HG03469 (cell line): ENCODE data around the gene TNFRSF1B.

ENCODE experiments used
- ATAC-seq: cut with Tn5 transposase; IDR thresholded peaks from one replicate; pipeline ENCODE4 v1.9.1; 2021; ENCODE audit warnings: mild to moderate bottlenecking, moderate library complexity, moderate number of reproducible peaks; ENCODE audit not compliant: unreplicated experiment

Gene TNFRSF1B

DNA sequence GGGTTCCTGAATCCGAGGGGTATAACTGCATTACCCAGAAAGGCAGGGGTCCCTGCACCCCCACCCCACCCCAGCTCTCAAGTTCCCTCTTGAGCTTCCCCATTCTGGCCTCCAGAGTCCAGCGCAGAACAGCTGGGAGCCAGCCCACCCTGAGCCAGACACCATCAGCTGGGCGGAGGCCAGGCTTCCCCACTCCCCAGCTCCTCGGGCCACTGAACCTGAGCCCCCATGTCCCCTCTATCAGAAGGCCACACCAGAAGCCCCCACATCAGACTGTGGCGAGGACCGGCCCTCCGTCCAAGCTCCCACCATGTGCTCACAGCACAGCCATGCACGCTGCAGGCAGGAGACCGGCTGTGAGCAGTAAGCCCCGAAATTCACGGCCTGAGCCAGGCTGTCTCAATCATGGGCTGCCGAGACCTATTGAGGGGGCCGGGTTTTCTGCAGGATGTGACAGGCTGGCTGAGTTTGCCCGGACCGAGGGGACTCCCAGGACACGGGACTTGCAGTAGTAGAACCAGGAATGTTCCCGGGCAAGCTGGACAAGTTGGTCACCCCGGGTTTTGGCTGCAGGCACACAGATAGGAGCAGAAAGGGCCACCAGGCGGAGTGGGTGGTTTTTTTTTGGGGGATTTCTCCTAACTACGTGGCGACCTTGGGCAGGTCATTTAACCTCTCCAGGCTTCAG, 25.5 kb upstream of the TNFRSF1B start:
- ATAC-seq = no peak

- no peak for ATAC-seq
Measured at GRCh38 chr1:12142141-12142823, 24.5 kb upstream of the TNFRSF1B start.

DNA sequence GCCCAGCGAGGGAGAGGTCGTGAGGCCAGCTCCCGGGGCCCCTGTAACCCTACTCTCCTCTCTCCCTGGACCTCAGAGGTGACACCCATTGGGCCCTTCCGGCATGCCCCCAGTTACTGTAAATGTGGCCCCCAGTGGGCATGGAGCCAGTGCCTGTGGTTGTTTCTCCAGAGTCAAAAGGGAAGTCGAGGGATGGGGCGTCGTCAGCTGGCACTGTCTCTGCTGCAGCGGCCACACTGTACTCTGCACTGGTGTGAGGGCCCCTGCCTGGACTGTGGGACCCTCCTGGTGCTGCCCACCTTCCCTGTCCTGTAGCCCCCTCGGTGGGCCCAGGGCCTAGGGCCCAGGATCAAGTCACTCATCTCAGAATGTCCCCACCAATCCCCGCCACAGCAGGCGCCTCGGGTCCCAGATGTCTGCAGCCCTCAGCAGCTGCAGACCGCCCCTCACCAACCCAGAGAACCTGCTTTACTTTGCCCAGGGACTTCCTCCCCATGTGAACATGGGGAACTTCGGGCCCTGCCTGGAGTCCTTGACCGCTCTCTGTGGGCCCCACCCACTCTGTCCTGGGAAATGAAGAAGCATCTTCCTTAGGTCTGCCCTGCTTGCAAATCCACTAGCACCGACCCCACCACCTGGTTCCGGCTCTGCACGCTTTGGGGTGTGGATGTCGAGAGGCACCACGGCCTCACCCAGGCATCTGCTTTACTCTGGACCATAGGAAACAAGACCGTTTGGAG, 23.7 kb upstream of the TNFRSF1B start:
- no peak for ATAC-seq

- ATAC-seq = no peak
Measured at GRCh38 chr1:12143631-12144155, 23.1 kb upstream of the TNFRSF1B start.

- ATAC-seq = no peak
Measured at GRCh38 chr1:12144236-12144635, 22.6 kb upstream of the TNFRSF1B start.

- ATAC-seq = no peak
Measured at GRCh38 chr1:12144969-12145368, 21.8 kb upstream of the TNFRSF1B start.

GRCh38 chr1:12145616-12146342, 21.0 kb upstream of the TNFRSF1B start:
- no peak for ATAC-seq

DNA sequence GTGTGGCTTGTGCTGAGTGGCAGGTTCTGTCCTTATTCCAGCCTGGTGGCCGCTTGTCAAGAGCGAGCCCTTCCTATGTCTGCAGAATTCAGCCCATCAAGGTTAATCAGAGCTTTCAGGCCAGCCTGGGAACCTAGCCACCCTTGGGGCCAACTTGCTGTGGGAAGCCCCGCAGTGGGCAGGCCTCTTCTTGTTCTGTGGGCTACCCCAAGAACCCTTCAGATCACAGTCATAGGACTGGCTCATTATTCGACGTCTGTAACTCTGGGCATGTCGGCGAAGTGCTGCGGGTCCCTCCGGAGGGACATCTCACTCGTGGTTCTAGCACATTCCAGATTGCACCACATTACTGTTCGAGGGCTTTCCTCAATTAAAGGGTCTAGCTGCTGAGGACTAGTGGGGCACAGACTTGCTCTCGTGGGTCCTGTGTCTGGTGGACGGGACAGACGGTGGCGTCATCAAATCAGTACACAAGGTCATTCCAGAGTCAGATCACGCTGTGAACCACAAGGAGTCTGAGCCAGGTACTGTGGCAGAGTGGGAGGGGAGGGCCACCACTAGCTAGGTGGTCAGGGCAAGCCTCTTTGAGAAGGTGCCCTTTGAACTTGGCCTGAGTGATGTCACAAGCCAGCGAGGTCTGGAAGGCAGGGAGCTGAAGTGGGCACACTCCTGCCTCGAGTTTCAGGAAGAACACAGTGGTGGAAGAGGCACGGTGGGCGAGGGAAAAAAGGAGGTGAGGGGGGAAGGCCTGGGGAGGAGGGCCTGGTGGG, 20.3 kb upstream of the TNFRSF1B start:
- no peak for ATAC-seq

DNA sequence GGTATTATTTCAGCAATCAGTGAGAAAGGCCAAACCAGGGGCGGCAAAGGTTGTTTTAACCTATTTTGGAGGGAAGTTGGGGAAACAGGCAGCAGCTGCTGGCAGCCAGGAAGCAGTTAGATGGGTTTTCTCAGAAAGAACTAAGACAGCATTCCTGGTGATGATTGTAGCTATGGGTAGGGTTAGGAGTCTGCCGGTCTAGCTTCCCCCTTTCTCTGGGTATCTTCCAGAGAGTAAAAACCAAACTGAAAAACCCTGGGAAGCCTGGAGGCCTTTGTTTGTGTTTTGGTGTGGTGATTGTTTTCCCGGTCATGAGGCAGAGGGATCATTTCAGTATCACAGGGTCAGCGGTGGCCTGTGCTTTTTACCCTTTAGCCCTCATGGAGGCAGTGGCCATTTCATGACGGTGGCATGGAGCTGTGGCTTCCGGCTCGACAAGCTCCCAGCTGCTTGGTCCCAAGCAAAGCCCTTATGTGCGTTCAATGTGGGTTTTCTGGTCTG, 19.5 kb upstream of the TNFRSF1B start:
- ATAC-seq = no peak

- ATAC-seq = no peak
Measured at GRCh38 chr1:12148160-12148957, 18.4 kb upstream of the TNFRSF1B start.

DNA sequence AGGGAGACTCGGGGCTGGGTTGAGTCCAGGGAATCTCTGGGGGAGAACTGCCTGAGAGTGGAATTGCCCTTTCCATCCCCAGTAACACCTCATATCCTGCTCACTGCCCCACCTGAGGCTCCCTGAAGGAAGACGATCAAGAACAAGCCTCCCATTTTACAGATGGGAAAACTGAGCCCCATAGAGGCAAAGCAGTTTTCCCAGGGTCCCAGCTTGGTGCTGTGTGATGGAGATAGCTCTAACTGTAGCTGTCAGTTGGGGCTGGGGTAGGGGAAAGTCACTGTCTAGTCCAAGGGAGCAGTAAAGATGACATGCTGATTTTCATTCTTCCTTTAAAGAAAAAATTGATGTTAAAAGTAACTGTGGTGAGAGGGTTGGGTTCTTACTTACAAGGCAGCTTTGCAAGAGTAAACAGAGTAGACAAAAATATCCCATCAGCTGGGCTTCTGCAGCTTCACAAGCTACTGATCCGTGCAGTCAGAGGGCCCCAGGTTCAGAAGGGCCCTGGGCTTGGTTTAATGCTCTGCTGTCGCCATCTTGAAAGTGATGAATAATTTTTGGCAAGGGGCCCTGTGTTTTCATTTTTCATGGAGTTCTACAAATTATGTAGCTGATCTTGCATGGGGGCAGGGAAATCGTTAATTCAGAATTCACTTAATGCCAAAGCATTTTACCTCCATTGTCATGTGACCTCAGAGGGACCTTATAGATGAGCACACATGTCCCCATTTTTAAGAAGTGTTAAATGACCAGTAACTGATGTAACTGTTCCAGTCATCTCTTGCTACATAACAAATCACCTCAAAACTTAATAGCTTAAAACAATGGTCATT, 17.6 kb upstream of the TNFRSF1B start:
- no peak for ATAC-seq

- ATAC-seq = no peak
Measured at GRCh38 chr1:12149791-12150175, 17.0 kb upstream of the TNFRSF1B start.

DNA sequence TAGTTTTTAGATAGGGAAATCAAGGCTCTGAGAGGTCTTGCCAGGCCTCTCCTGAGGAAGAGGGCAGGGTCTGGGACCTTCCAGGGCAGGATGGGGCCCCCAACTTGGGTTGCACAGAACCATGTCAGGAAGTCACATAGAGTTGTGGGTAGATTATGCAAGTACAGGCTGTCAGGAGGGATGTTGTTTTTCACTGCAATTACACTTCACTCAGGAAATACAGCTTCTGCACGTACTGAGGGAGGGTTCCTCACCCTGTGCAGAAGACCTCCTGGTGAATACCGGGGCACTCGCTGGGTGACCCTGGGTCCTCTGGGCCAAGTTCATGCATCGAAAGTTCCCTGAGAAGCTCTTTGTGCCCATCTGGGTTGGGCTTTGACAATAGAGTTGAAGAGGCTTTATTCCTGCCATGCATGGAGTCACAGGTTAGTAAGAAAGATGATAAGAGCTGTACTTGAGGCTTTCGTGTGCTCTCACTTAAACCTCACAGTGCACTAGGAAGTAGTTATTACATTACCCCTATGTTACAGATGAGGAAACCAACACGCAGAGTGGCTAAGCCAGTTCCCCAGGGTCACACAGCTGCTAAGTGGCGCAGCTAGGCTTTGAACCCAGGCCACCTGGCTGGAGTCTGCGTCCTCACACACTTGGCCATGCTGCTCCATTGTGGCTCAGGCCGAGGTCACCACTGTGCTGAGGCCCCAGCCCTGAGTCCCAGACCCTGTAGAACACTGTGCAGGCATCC, 16.2 kb upstream of the TNFRSF1B start:
- ATAC-seq = no peak

DNA sequence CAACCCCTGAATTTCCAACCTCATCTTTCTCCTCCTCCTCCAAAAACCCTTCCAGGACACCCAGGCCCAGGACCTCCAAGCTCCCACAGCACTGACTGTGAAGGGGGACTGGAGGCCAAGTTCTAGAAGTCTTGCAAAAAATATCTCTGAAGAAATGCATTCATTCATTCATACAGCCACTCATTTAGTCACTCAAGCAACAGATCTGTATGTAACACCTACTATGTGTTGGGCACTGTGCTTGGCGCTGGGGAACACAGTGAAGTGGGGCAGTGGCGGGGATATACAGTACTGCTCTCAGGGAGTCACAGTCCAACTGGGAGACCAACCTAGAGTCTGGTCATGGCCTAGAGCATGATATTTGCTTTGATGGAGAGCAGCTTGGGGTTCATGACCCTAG, 15.3 kb upstream of the TNFRSF1B start:
- no peak for ATAC-seq

DNA sequence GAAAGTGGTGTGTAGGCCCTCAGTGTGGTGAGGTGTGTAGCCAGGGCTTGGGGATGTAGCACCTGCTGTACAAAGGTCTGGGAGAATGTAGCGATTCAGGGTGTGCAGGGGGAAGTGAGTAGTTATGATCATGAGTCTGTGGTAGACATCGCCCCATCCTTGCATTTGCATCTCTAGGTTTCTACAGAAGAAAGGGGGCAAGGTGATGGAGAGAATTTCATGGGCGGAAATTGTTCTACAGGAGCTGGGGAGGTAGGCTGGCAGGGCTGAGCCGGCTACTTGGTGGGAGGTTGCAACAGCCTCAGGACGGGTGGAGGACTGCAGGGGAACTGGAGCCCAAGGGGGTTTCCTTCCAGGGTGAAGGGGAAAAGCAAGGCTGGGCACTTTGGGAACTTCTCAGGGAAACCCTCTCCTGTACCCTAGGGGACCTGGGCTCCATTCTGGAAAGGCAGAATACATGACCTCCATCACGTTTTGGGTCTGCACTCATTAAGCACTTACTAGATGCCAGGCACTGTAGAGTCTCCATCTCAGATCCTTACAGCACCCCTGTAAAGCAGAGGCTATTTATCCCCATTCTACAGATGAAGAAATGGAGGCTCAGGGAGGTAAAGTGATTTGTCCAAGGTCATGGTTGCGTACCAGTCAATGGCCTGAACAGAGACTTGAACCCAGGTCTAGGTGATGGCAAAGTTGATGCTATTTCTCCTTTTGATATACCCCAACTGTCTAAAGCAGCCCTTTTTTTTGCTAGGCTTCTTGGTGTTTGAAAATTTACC, 14.5 kb upstream of the TNFRSF1B start:
- no peak for ATAC-seq

- no peak for ATAC-seq
Measured at GRCh38 chr1:12153181-12153785, 13.5 kb upstream of the TNFRSF1B start.

DNA sequence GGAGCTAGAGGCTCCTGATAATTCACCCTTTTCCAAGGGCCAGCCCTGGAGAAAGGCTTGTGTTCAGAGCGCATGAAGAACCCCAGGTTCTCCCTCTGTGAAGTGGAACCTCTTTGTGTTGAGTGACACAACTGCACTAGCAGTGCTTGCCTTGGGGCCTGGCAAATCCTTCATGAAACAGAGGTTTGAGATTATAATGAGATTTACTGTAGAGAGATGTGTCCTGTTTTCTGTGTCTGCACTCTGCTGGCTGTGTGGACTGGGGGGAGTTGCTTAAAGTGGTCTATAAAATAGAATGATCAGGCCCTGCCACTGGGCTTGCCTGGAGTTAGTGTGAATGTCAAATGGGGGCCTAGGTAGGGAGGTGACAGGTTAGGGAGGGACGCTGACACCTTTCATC, 11.5 kb upstream of the TNFRSF1B start:
- ATAC-seq = no peak
